MM.1S (cell line): ENCODE results near the gene FOXL2NB.

ENCODE experiments used
- DNase-seq: peaks from one replicate; pipeline ENCODE4 v3.0.0-alpha.2; 2015
- H2AFZ ChIP-seq: fragments of 300-600 bp; sonication (generic); 2 replicates; pipeline ENCODE4 v1.6.0; 2016; ENCODE audit warnings: antibody characterized with exemption, low read length
- H3F3A ChIP-seq: fragments of 300-600 bp; sonication (generic); 2 replicates; pipeline ENCODE4 v1.6.1; 2016; ENCODE audit warnings: mild to moderate bottlenecking, antibody characterized with exemption, low read length, moderate library complexity, mixed read lengths; ENCODE audit not compliant: insufficient read depth
- H3K27ac ChIP-seq: fragments of 300-600 bp; sonication (generic); 2 replicates; pipeline ENCODE4 v1.5.1; 2016; ENCODE audit warnings: mild to moderate bottlenecking, low read length
- H3K27me3 ChIP-seq: fragments of 300-600 bp; sonication (generic); replicated peaks from 2 replicates; pipeline ENCODE4 v1.6.0; 2016; ENCODE audit warnings: low read length; ENCODE audit not compliant: insufficient read depth
- H3K36me3 ChIP-seq: fragments of 300-600 bp; sonication (generic); replicated peaks from 2 replicates; pipeline ENCODE4 v1.6.1; 2016; ENCODE audit warnings: mild to moderate bottlenecking, low read length, mixed read lengths; ENCODE audit not compliant: insufficient read depth
- H3K4me1 ChIP-seq: fragments of 300-600 bp; sonication (generic); 2 replicates; pipeline ENCODE4 v1.6.1; 2016; ENCODE audit warnings: low read length, mixed read lengths
- H3K4me2 ChIP-seq: fragments of 300-600 bp; sonication (generic); 2 replicates; pipeline ENCODE4 v1.6.0; 2016; ENCODE audit warnings: low read depth, low read length
- H3K4me3 ChIP-seq: fragments of 300-600 bp; sonication (generic); 2 replicates; pipeline ENCODE4 v1.5.1; 2016; ENCODE audit warnings: low read length, mixed read lengths
- H3K79me2 ChIP-seq: fragments of 300-600 bp; sonication (generic); 2 replicates; pipeline ENCODE4 v1.6.1; 2016; ENCODE audit warnings: mixed run types, low read length, mixed read lengths
- H3K9ac ChIP-seq: fragments of 300-600 bp; sonication (generic); 2 replicates; pipeline ENCODE4 v1.6.1; 2016; ENCODE audit warnings: low read length, mixed read lengths
- H3K9me2 ChIP-seq: fragments of 300-600 bp; sonication (generic); replicated peaks from 2 replicates; pipeline ENCODE4 v1.6.1; 2016; ENCODE audit warnings: mild to moderate bottlenecking, low read length, mixed read lengths; ENCODE audit not compliant: insufficient read depth
- H3K9me3 ChIP-seq: fragments of 300-600 bp; sonication (generic); replicated peaks from 2 replicates; pipeline ENCODE4 v1.6.1; 2016; ENCODE audit warnings: mild to moderate bottlenecking, low read length, mixed read lengths; ENCODE audit not compliant: insufficient read depth
- H4K20me1 ChIP-seq: fragments of 300-600 bp; sonication (generic); 2 replicates; pipeline ENCODE4 v1.6.1; 2016; ENCODE audit warnings: mild to moderate bottlenecking, low read length, moderate library complexity, mixed read lengths; ENCODE audit not compliant: insufficient read depth
- EZH2 ChIP-seq: fragments of 300-600 bp; sonication (generic); optimal IDR thresholded peaks from 2 replicates; pipeline ENCODE3; 2017; ENCODE audit warnings: low read depth, mild to moderate bottlenecking, antibody characterized with exemption, low read length, mixed read lengths
- EZH2phosphoT487 ChIP-seq: fragments of 300-600 bp; sonication (generic); IDR thresholded peaks from 2 replicates; pipeline ENCODE4 v1.6.1; 2018; ENCODE audit warnings: antibody characterized with exemption, low read length
- TF ChIP-seq, protein P1 (sequence below): fragments of 300-600 bp; sonication (generic); IDR thresholded peaks from 2 replicates; pipeline ENCODE4 v1.5.1; 2016; ENCODE audit warnings: antibody characterized with exemption, low read length, mixed read lengths

FOXL2NB gene

GRCh38 chr3:138971766-138972320, 24.8 kb downstream of the FOXL2NB start:
- TF ChIP-seq, protein P1, sequence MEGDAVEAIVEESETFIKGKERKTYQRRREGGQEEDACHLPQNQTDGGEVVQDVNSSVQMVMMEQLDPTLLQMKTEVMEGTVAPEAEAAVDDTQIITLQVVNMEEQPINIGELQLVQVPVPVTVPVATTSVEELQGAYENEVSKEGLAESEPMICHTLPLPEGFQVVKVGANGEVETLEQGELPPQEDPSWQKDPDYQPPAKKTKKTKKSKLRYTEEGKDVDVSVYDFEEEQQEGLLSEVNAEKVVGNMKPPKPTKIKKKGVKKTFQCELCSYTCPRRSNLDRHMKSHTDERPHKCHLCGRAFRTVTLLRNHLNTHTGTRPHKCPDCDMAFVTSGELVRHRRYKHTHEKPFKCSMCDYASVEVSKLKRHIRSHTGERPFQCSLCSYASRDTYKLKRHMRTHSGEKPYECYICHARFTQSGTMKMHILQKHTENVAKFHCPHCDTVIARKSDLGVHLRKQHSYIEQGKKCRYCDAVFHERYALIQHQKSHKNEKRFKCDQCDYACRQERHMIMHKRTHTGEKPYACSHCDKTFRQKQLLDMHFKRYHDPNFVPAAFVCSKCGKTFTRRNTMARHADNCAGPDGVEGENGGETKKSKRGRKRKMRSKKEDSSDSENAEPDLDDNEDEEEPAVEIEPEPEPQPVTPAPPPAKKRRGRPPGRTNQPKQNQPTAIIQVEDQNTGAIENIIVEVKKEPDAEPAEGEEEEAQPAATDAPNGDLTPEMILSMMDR, result no peak
- TF ChIP-seq EZH2, result no peak
- TF ChIP-seq EZH2phosphoT487, result no peak
- no peaks in the 10 kb centered on the region for H3K27me3 ChIP-seq
- H4K20me1 ChIP-seq, result no peaks in the 10 kb centered on the region
- no peak overlapping the region for H3K27ac ChIP-seq
- DNase-seq, result no peak
- no peaks in the 10 kb centered on the region for H3K9me2 ChIP-seq
- H2AFZ ChIP-seq, result no peak overlapping the region
- H3K79me2 ChIP-seq, result no peaks in the 10 kb centered on the region
- H3K36me3 ChIP-seq, result no peaks in the 10 kb centered on the region
- H3K4me1 ChIP-seq, result no peaks in the 10 kb centered on the region
- no peaks in the 10 kb centered on the region for H3K9me3 ChIP-seq
- no peak overlapping the region for H3K4me2 ChIP-seq
- H3K4me3 ChIP-seq, result no peak overlapping the region
- no peak overlapping the region for H3K9ac ChIP-seq
- H3F3A ChIP-seq, result no peaks in the 10 kb centered on the region

DNA sequence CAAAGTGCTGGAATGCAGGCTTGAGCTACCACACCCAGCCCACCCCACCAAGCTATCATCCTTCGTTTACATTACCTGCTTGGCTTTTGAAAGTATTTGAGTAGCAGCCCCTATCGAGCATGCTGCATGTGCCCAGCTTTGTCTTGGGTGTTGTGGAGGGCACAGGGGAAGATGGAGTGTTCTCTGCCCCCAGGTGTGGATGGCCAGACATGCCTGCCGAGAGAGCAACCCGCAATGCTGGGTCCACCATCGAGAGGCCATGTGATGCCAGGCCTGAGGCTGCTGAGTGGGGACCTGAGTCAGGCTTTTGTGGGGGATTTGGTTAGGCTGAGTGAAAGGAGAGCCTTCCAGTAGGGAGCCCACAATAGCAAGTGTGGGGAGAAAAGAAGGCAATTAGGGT, 25.9 kb downstream of the FOXL2NB start:
- H3K27ac ChIP-seq, result no peak overlapping the region
- H3K4me1 ChIP-seq, result no peaks in the 10 kb centered on the region
- no peak overlapping the region for H3K9ac ChIP-seq
- no peaks in the 10 kb centered on the region for H3F3A ChIP-seq
- H3K4me3 ChIP-seq, result no peak overlapping the region
- TF ChIP-seq, protein P1, result no peak
- no peak for TF ChIP-seq EZH2phosphoT487
- no peak for TF ChIP-seq EZH2
- no peak overlapping the region for H2AFZ ChIP-seq
- no peaks in the 10 kb centered on the region for H3K9me2 ChIP-seq
- H4K20me1 ChIP-seq, result no peaks in the 10 kb centered on the region
- no peaks in the 10 kb centered on the region for H3K9me3 ChIP-seq
- no peaks in the 10 kb centered on the region for H3K36me3 ChIP-seq
- no peaks in the 10 kb centered on the region for H3K27me3 ChIP-seq
- no peak for DNase-seq
- no peaks in the 10 kb centered on the region for H3K79me2 ChIP-seq
- no peak overlapping the region for H3K4me2 ChIP-seq

DNA sequence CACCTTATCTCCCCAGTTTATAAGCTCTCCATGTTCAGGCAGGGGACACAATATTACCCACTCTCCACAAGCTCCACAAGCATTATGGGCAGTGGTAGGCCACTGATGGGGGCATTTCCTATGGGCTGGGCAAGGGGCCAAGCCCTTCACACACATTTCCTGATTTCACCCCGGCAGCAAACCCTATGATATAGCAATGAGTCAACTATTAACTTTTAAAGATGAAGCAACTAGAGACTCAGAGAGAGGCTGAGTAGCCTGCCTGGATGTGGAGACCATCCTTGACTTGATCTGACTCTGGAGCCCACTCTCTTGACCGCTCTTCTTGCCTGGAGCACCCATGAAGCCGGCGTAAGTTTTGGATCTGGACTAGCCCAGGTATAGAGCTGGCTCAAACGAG, 27.4 kb downstream of the FOXL2NB start:
- H3K4me2 ChIP-seq, result no peak overlapping the region

More for the DNA sequence above, 27.4 kb downstream of the FOXL2NB start:
- Histone ChIP-seq H3K27ac (no peak overlapping the region), H3K9me2 (no peaks in the 10 kb centered on the region), H4K20me1 (no peaks in the 10 kb centered on the region), H3K36me3 (no peaks in the 10 kb centered on the region), H3K9ac (no peak overlapping the region), H3K79me2 (no peaks in the 10 kb centered on the region), H2AFZ (no peak overlapping the region), H3K4me3 (no peak overlapping the region), H3F3A (no peaks in the 10 kb centered on the region), H3K27me3 (no peaks in the 10 kb centered on the region), H3K4me1 (no peaks in the 10 kb centered on the region), H3K9me3 (no peaks in the 10 kb centered on the region)
- TF ChIP-seq EZH2 (no peak), EZH2phosphoT487 (no peak)
- TF ChIP-seq, protein P1, result no peak
- no peak for DNase-seq
